B cell (primary cell): ENCODE measurements around the gene AKAP6.

Experiments used
- EZH2 ChIP-seq: IDR thresholded peaks from 2 replicates; pipeline ENCODE4 v1.6.1; 2012; ENCODE audit warnings: borderline replicate concordance, low read depth, mild to moderate bottlenecking, moderate library complexity, low read length; ENCODE audit not compliant: insufficient read depth, poor library complexity, severe bottlenecking
- TF ChIP-seq, protein P1 (sequence below): fragments of 200-600 bp; IDR thresholded peaks from one replicate; pipeline ENCODE4 v1.8.0; 2022; ENCODE audit warnings: antibody characterized with exemption, mild to moderate bottlenecking

DNA sequence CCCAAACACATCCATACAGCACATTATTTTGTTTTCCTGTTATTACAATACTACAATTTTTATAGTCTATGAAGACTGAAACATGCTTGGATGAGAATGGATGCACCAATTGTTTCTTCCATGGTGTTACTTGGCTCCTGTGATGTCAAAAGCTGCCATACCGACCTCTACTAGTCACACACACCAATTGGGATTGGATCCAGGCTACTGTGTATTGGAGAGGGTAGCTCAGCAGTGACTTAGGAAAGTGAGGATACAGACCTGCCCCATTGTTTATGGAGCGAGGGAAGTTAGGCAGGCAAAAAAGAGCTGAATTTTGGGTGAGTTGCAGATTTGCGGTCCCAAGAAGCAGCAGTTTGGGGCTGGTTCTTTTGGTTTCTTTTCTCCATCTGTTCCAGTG, 30.8 kb upstream of the AKAP6 start:
- TF ChIP-seq, protein P1, sequence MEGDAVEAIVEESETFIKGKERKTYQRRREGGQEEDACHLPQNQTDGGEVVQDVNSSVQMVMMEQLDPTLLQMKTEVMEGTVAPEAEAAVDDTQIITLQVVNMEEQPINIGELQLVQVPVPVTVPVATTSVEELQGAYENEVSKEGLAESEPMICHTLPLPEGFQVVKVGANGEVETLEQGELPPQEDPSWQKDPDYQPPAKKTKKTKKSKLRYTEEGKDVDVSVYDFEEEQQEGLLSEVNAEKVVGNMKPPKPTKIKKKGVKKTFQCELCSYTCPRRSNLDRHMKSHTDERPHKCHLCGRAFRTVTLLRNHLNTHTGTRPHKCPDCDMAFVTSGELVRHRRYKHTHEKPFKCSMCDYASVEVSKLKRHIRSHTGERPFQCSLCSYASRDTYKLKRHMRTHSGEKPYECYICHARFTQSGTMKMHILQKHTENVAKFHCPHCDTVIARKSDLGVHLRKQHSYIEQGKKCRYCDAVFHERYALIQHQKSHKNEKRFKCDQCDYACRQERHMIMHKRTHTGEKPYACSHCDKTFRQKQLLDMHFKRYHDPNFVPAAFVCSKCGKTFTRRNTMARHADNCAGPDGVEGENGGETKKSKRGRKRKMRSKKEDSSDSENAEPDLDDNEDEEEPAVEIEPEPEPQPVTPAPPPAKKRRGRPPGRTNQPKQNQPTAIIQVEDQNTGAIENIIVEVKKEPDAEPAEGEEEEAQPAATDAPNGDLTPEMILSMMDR, result no peak
- no peak for TF ChIP-seq EZH2
